GM18505 (cell line): Measurements from ENCODE around the gene AGAP1.

ENCODE experiments used
- ATAC-seq: cut with Tn5 transposase; IDR thresholded peaks from one replicate; pipeline ENCODE4 v1.9.1; 2021; ENCODE audit not compliant: unreplicated experiment
- POLR2A ChIP-seq: IDR thresholded peaks from 4 replicates; pipeline ENCODE4 v1.6.1; 2011; ENCODE audit warnings: borderline replicate concordance; ENCODE audit not compliant: insufficient read depth, insufficient read length; ENCODE audit errors: extremely low read depth

AGAP1 gene

DNA sequence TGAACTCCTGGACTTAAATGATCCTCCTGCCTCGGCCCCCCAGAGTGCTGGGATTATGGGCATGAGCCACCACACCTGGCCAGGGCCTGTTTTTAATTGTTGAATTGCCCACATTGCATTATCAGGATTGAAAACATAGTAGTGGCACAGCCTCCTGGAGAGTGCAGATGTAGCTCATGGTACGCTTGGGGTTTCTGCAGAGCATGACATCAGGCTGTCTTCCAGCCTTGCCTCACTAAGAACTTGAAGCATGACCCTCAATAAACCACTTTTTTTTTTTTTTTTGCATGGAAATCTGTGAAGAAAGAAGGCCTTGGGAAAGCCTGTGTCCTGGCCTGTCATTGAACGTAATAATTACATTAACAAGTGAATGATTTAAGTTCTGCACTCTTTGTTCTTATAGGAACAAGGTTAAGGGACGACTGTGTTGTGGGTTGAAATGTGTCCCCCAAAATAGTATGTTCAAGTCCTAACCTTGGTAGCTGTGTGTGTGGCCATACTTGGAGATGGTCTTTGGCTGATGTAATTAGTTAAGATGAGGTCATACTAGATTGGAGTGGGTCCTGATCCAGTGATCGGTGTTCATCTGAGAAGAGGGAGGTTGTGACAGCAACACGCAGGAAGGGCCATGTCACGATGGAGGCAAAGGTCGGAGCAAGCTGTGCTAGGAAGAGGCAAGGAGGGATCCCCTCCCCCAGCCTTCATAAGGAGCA lies 90.2 kb downstream of the AGAP1 start:
- no peak for ATAC-seq
- TF ChIP-seq POLR2A: no peak

DNA sequence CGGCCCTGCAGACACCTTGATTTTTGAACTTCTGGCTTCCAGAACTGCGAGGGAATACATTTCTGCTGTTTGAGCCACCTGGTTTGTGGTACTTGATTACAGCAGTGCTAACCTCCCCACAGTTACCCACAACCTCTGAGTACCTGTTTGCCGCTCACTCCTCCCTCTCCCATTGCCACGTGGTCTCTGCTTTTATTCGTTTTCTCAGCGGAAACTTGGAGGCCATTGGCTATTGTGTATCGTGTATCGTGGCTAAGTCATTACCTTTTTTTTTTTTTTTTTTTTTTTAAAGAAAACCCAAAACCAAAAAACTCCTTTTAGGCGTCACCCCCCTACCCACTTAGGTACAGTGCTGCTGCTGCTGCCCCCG lies 90.8 kb downstream of the AGAP1 start:
- no peak for ATAC-seq
- no peak for TF ChIP-seq POLR2A

DNA sequence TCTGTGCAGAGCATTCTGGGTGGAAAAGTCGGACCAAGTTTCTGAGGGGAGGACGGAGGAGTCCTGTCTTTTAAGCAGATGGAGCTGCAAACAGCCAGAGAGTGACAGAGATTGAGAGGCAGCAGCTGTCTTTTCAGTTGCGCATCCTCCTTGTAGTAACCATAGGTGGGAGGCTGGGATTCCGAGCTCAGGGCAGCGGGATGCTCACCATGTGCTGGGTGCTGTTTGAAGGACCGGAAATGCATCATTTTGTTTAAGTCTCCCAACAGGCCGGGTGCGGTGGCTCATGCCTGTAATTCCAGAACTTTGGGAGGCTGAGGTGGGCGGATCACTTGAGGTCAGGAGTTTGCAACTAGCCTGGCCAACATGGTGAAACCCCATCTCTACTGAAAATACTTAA lies 93.4 kb downstream of the AGAP1 start:
- ATAC-seq: no peak
- no peak for TF ChIP-seq POLR2A

DNA sequence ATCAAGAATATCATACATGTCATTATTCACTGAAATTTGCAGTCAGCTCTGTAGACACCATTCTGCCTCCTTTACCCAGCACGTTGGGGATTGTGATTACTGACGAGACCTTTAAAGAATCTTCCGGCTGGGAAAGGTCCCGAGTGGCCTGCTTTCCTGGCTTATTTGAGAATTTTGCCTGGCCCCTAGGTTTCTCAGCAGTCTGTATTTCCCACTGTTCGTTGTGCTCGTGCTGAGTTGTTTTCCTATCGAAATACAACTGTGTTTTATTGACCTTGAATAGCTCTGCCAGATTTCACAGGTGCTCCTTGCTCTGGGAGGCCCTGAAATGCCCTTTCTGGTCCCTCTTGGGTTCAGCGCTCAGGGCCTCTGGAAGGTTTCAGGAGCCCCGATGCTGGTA lies 94.9 kb downstream of the AGAP1 start:
- ATAC-seq: no peak
- no peak for TF ChIP-seq POLR2A

DNA sequence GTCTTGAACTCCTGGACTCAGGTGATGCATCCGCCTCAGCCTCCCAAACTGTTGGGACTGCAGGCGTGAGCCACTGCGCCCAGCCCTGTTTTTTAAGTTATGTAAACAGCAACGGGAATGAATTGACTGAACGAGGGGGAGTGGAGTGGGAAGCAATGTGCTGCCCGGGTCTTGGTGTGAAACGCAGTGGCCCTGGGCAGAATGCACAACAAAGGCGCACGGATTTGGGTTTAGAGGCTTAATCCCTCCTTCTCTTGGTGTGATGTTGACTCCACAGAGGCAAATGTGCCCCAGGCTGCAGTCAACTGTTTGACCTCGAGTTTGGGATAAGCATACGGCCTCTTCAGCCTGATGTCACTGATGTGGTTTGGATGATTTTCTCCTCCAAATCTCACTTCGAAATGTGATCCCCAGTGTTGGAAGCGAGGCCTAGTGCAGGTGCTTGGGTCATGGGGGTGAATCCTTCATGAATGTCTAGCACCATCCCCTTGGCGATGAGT lies 97.4 kb downstream of the AGAP1 start:
- TF ChIP-seq POLR2A: no peak
- no peak for ATAC-seq

DNA sequence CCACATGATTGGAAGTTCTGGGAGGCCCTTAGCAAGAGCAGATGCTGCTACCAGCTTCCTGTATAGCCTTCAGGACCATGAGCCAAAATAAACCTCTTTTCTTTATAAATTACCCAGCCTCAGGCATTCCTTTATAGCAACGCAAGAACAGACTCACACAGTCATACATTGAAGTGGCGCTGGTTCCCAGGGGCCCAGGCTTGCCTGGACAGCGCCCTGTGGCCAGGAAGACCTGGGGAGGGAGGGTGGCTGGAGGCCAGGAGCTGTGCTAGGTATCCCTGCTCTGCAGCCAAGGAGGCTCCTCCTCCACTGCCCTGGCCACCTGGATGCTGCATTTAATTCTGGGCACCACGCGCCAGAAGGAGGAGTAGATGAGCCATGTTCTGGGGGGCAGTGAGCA lies 98.1 kb downstream of the AGAP1 start:
- no peak for ATAC-seq
- no peak for TF ChIP-seq POLR2A

DNA sequence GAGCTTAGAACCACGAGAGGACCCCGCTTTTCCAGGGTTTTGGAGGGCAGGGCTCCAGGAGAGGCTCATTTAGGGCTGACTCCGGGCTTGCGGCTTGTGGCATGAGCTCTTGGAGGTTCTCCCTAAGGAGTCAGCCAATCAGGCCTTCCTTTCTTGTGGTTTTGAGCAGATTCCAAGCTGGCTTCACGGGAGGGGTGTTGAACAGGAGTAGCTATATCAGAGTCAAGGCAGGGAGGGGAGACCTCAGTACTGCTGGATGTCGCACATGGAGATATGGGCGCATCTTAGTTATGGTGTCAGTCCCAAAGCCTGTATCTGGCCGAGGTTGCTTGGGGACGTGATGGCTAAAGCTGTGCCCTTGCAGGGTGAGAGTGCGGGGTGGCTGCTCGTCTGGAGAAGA lies 98.6 kb downstream of the AGAP1 start:
- no peak for ATAC-seq
- no peak for TF ChIP-seq POLR2A

DNA sequence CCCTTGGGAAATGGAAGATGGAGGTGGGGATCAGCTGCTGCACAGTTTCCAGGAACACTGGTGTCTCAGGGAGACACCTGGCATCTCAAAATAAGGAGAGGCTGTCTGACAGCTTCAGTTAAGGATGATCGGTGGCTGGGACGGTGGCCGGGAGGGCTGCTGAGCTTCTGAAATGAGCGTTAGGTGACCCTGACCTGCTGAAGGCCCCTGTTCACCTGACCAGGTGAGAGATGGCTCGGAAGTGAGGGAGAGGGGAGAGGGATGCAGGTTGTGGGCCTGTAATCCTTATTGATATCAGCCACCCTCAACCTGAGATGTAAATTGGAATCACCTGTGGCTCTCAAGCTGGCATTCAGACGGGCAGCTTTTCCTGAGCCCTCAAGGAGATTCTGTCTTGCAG lies 99.0 kb downstream of the AGAP1 start:
- TF ChIP-seq POLR2A: no peak
- ATAC-seq: no peak

DNA sequence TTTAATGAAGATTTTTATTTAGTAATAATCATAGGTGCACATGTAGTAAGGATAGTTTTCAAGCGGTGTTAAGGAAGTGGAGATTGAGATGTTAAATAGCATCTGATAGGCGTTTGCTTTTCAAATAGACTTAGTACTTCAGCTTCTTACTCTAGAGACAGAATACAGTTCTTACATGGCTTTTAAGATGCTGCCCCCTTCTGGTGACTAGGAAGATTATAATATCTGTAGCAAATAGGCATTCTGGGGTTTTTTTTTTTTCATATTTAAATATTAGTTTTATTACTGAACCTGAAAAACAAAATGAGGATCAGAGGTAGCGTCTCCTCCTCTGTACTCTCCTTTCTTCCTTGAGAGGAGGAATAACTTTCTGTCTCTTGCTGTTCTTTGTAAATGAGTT lies 100.2 kb downstream of the AGAP1 start:
- no peak for ATAC-seq
- TF ChIP-seq POLR2A: no peak

DNA sequence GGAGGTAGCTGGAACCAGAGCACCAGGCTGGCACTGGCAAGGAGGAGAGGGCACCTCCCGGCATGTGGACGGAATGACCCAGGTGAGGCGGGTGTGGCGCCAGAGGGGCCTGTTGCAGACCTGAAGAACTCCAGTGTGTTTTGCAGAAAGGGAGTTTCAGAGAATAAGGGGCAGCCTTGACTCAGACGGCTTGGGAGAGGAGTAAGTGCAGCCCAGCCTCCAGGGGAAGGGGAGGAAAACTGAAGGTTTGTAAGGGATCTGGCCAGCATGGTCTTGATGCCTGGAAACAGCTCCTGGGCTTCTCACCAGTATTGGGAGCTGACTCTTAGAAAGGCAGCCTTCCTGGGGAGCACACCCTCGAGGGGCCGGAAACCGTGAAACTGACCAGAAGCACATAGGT lies 101.1 kb downstream of the AGAP1 start:
- ATAC-seq: no peak
- no peak for TF ChIP-seq POLR2A

DNA sequence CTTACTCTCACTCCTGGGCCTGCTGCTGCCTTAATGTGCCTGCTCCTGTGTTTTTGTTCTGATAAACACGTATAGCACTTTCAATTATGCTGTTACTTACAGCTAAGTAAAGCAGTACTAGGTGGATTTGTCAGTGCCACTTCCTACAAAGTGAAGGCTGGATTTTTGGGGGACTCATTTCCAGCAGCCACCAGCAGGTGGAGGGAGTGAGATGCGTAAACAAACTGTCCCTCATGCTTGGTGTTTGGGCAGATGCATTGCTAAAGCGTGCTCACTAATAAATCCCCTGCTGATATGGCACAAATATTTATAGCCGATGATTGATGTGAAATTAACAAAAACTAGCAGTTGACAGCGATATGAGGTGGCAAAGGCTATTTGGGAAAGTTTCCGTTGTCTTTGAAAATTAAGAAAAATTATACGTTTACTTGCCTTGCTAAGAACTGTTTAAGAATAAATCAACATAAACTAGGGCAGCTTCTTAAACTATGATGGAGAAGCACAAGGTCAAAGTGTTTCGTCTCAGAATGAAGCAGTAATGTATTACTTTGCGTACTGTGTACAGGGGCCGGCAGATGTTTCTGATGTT lies 101.7 kb downstream of the AGAP1 start:
- no peak for TF ChIP-seq POLR2A
- no peak for ATAC-seq

DNA sequence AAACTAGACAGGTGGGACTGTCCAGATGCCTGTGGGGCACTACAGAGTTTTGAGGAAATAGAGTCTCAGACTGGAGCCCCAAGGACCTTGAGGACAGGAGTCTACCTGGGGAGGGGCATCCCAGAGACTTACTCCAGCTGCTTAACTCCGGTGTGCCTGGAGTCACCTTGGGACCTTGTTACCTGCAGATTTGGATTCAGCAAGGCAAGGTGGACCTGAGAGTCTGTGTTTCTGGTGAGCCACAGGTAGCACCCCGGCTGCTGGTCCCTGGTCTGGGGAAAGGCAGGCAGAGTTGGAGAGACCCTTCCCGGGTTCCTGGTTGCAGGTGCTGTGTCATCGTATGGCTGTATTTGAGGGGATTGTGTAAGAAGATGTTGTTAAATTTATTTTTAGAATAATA lies 102.4 kb downstream of the AGAP1 start:
- ATAC-seq: no peak
- TF ChIP-seq POLR2A: no peak

DNA sequence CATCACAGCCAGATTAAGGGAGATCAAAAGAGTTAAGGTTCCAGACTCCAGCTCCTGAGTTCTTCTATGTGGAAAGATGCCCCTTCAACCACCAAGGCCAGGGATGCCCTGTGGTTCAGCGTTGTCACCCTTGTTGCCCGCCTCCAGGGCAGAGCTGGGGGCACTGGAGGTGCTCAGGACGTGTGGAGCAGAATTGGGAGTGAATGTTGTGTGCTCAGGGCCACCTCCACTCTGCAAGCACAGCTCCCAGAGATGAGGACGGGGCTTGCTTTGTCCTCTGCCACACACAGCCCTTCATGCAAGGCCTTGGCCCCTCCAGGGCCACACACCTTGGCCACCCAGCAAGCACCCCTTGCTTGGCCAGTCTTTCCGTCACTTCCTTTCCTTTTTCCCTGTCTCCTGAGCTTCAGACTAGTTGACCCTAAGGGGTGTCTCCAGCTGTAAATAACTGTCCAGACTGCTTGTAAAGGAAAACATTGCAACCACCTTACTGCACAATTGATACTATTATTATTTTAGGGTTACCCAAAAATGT lies 103.3 kb downstream of the AGAP1 start:
- TF ChIP-seq POLR2A: no peak
- no peak for ATAC-seq

DNA sequence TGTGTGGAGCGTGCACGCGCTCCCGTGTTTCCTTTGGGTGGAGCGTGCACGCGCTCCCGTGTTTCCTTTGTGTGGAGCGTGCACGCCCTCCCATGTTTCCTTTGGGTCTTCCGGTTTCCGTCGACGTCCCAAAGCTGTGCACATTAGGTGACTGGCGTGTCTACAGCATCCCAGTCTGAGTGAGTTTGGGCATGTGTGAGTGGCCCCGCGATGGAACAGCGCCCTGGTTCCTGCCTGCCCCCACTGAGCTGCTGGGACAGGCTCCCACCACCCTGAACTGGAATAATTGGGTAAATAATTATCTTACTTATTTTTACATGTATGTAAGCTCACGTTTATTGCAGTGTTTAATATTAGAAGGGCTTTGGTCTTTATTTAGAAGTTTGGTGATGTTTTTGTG lies 104.2 kb downstream of the AGAP1 start:
- TF ChIP-seq POLR2A: no peak
- no peak for ATAC-seq
